Neuronal stem cell (in vitro differentiated cells): Measurements from ENCODE around the gene SERTAD2.
A peak's percentile ranks its signal among the peaks of the same experiment; 100 is the strongest.

Experiments
- DNase-seq: peaks from one replicate; pipeline ENCODE4 v3.0.0-alpha.2; 2013; ENCODE audit warnings: low spot score
- H2AFZ ChIP-seq: one replicate; pipeline ENCODE4 v1.6.1; 2013; ENCODE audit warnings: mild to moderate bottlenecking, low read length, inconsistent platforms
- H2AK5ac ChIP-seq: 2 replicates; pipeline ENCODE4 v1.6.1; 2013; ENCODE audit warnings: low read depth, mild to moderate bottlenecking, inconsistent platforms, low read length, moderate library complexity, mixed read lengths
- H2BK120ac ChIP-seq: 2 replicates; pipeline ENCODE4 v1.6.1; 2013; ENCODE audit warnings: low read depth, mild to moderate bottlenecking, inconsistent platforms, low read length, moderate library complexity, mixed read lengths
- H2BK12ac ChIP-seq: one replicate; pipeline ENCODE4 v1.6.1; 2013; ENCODE audit warnings: low read length, inconsistent platforms
- H2BK15ac ChIP-seq: 2 replicates; pipeline ENCODE4 v1.6.1; 2013; ENCODE audit warnings: mild to moderate bottlenecking, low read length, inconsistent platforms, mixed read lengths
- H2BK5ac ChIP-seq: one replicate; pipeline ENCODE4 v1.6.1; 2013; ENCODE audit warnings: inconsistent platforms, mild to moderate bottlenecking, low read length, moderate library complexity
- H3K14ac ChIP-seq: one replicate; pipeline ENCODE4 v1.6.1; 2013; ENCODE audit warnings: low read length, inconsistent platforms
- H3K18ac ChIP-seq: 2 replicates; pipeline ENCODE4 v1.6.1; 2013; ENCODE audit warnings: low read length, inconsistent platforms
- H3K23ac ChIP-seq: 2 replicates; pipeline ENCODE4 v1.6.1; 2013; ENCODE audit warnings: low read depth, mild to moderate bottlenecking, mixed read lengths, low read length, inconsistent platforms; ENCODE audit not compliant: poor library complexity
- H3K27ac ChIP-seq: replicated peaks from 3 replicates; pipeline ENCODE4 v1.5.1; 2013; ENCODE audit warnings: low read length, inconsistent platforms
- H3K27me3 ChIP-seq, 3 experiments: 2 replicates each; pipeline ENCODE4 v1.6.1; 2013; ENCODE audit warnings: low read length in 3 of 3, mild to moderate bottlenecking in 2 of 3, inconsistent platforms in 1 of 3, low read depth in 1 of 3, mixed read lengths in 1 of 3, moderate library complexity in 1 of 3; ENCODE audit not compliant: control insufficient read depth in 3 of 3, insufficient read depth in 3 of 3
- H3K36me3 ChIP-seq, 2 donors: replicated peaks in 1 of 2; 2 replicates each; pipeline ENCODE4 v1.6.1; 2013; ENCODE audit warnings: low read length in 2 of 2; ENCODE audit not compliant: control insufficient read depth in 2 of 2, insufficient read depth in 2 of 2
- H3K4ac ChIP-seq: 2 replicates; pipeline ENCODE4 v1.6.1; 2013; ENCODE audit warnings: inconsistent platforms, mild to moderate bottlenecking, low read length, moderate library complexity
- H3K4me1 ChIP-seq, 2 donors: 1 replicate in 1 of 2; 2 replicates in 1 of 2; pipeline ENCODE4 v1.6.1; 2013; ENCODE audit warnings: low read length in 2 of 2, low read depth in 1 of 2; ENCODE audit not compliant: control insufficient read depth in 2 of 2, insufficient read depth in 1 of 2
- H3K4me2 ChIP-seq: one replicate; pipeline ENCODE4 v1.6.1; 2013; ENCODE audit warnings: mild to moderate bottlenecking, low read length, inconsistent platforms; ENCODE audit not compliant: insufficient read depth, poor library complexity, severe bottlenecking
- H3K4me3 ChIP-seq, 2 donors: 2 replicates each; pipeline ENCODE4 v1.5.1; 2013; ENCODE audit warnings: low read length in 2 of 2, mild to moderate bottlenecking in 2 of 2, inconsistent platforms in 1 of 2, moderate library complexity in 1 of 2
- H3K79me1 ChIP-seq: one replicate; pipeline ENCODE4 v1.6.1; 2013; ENCODE audit warnings: low read depth, mild to moderate bottlenecking, inconsistent platforms, low read length, moderate library complexity
- H3K9ac ChIP-seq: one replicate; pipeline ENCODE4 v1.6.1; 2013; ENCODE audit warnings: mild to moderate bottlenecking, low read depth, low read length, inconsistent platforms; ENCODE audit not compliant: poor library complexity
- H3K9me3 ChIP-seq, 2 donors: replicated peaks in 1 of 2; 2 replicates each; pipeline versions ENCODE3 to v1.6.1; 2013; ENCODE audit warnings: low read length in 2 of 2, mild to moderate bottlenecking in 2 of 2, inconsistent platforms in 1 of 2, low read depth in 1 of 2, mixed read lengths in 1 of 2, moderate library complexity in 1 of 2; ENCODE audit not compliant: control insufficient read depth in 2 of 2, insufficient read depth in 1 of 2
- H4K8ac ChIP-seq: one replicate; pipeline ENCODE4 v1.6.1; 2013; ENCODE audit warnings: low read depth, mild to moderate bottlenecking, inconsistent platforms, low read length, moderate library complexity
- H4K91ac ChIP-seq: one replicate; pipeline ENCODE4 v1.6.1; 2013; ENCODE audit warnings: low read length, low read depth, mild to moderate bottlenecking, inconsistent platforms; ENCODE audit not compliant: poor library complexity
- WGBS, 2 donors: extraction: QIAGEN DNeasy Blood & Tissue Kit; methylation state at CpG; one replicate each; pipeline ENCODE4 v1.1.7; 2013; ENCODE audit warnings: missing lambda C conversion rate in 2 of 2, mixed read lengths in 1 of 2; ENCODE audit not compliant: insufficient read length in 2 of 2, insufficient replicate concordance in 1 of 2; ENCODE audit errors: extremely low coverage in 2 of 2; 5-methylcytosine and 5-hydroxymethylcytosine counted together

SERTAD2 gene

GRCh38 chr2:64649626-64650025 is 4.1 kb downstream of the SERTAD2 start:
- H3K9me3 ChIP-seq: no peaks in the 10 kb centered on the region
- no peaks in the 10 kb centered on the region for H3K27me3 ChIP-seq
- H3K4me1 ChIP-seq: peaks cover 18 to 48% of the 10 kb centered on the region in 2 donors
- no peak overlapping the region for H3K4ac ChIP-seq
- no peak overlapping the region for H3K4me2 ChIP-seq
- no peak overlapping the region for H2BK12ac ChIP-seq
- no CpG with 5 or more reads among the region's 5 CpGs for WGBS, 2 donors
- H4K91ac ChIP-seq: no peak overlapping the region
- peak overlapping the region; percentile 85 for H3K18ac ChIP-seq
- H3K36me3 ChIP-seq: no peaks in the 10 kb centered on the region
- no peak overlapping the region for H3K14ac ChIP-seq
- no peak overlapping the region for H3K4me3 ChIP-seq
- H2BK15ac ChIP-seq: no peak overlapping the region
- H2AFZ ChIP-seq: no peak overlapping the region
- H3K9ac ChIP-seq: no peak overlapping the region
- no peak overlapping the region for H3K23ac ChIP-seq
- no peak overlapping the region for H2AK5ac ChIP-seq
- peak overlapping the region; percentile 23 for H3K27ac ChIP-seq
- no peak for DNase-seq
- no peaks in the 10 kb centered on the region for H3K79me1 ChIP-seq
- no peak overlapping the region for H2BK120ac ChIP-seq
- no peak overlapping the region for H2BK5ac ChIP-seq
- no peak overlapping the region for H4K8ac ChIP-seq

DNA sequence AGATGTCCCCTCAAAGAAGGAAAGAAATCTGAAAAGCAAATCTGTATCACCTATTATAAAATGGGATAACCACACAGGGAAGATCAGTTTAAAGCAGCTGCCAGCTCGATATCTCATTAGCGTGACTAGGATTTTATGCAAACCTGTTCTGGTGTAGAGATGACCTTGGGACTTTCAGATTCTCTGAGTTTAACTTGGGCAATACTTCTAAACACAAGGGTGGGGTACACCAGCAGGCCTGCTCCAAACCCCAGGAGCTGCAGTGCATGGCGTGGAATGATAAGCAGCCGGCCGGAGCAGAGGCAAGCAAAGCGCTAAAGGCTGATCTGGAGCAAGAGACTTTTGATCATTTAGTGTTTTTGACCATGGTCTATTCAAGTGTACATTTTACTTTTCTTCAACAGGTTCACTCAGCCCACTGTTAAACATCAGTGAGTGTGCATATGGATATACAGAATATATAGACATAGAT is 4.7 kb downstream of the SERTAD2 start:
- Histone ChIP-seq H3K79me1 (no peaks in the 10 kb centered on the region), H4K91ac (no peak overlapping the region), H2BK120ac (no peak overlapping the region), H3K18ac (no peak overlapping the region), H2AK5ac (no peak overlapping the region), H2BK5ac (no peak overlapping the region), H3K27ac (no peak overlapping the region), H2BK15ac (no peak overlapping the region), H2AFZ (no peak overlapping the region), H3K4me2 (no peak overlapping the region), H3K14ac (no peak overlapping the region), H4K8ac (no peak overlapping the region), H3K27me3 (no peaks in the 10 kb centered on the region), H2BK12ac (no peak overlapping the region), H3K9me3 (no peaks in the 10 kb centered on the region), H3K4me3 (no peak overlapping the region), H3K36me3 (no peaks in the 10 kb centered on the region), H3K23ac (no peak overlapping the region), H3K9ac (no peak overlapping the region), H3K4ac (no peak overlapping the region), H3K4me1 (peaks cover 19 to 50% of the 10 kb centered on the region in 2 donors)
- WGBS, 2 donors: no CpG with 5 or more reads among the region's 6 CpGs
- DNase-seq: no peak

DNA sequence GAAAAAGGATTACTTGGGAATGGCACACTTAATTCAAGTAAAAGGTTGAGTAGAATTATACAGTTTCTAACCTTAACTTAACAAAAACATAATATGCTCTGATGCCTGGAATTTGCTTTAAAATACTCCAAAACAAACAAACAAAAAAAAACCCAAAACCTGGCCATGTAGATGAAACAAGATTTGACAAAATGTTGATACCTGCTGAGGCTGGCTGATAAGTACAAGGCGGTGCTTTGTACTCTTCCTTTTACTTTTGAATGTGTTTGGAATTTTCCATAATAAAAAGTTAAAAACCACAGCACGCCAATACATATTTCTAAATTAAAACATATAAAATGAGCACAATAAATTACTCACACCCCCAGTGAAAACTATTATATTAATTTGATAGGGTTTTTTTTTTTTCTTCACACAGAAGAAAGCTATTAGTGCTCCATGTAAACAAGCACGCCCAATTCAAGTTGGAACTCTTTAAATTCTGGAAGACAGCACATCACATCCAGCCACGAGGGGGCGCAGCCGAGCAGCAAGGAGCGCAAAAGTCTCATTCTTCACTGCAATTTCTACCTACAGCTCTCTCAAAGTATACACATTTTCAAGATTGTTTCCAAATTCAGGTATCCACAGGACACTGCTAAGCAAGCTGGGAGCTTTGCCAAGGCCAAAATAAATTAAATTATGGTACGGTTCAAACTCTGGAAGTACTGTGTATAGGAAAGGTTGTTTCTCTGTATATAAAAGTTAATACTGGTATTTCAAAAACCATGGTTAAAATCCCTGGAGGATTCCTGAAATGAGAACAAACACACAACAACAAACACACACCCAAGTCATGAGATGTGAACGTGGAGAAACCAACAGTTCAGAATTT is 7.5 kb downstream of the SERTAD2 start:
- no peak overlapping the region for H2BK120ac ChIP-seq
- no peak overlapping the region for H4K8ac ChIP-seq
- no peak overlapping the region for H2BK5ac ChIP-seq
- H2BK12ac ChIP-seq: no peak overlapping the region
- H3K23ac ChIP-seq: no peak overlapping the region
- no peaks in the 10 kb centered on the region for H3K27me3 ChIP-seq
- no CpG with 5 or more reads among the region's 9 CpGs for WGBS, 2 donors
- no peak overlapping the region for H3K4ac ChIP-seq
- no peak overlapping the region for H3K27ac ChIP-seq
- no peak overlapping the region for H3K18ac ChIP-seq
- H3K4me1 ChIP-seq: peaks cover 30 to 51% of the 10 kb centered on the region in 2 donors
- peaks cover 4% of the 10 kb centered on the region for H3K79me1 ChIP-seq
- H3K14ac ChIP-seq: no peak overlapping the region
- H3K36me3 ChIP-seq: peaks cover 2 to 4% of the 10 kb centered on the region in 2 donors
- H2AFZ ChIP-seq: no peak overlapping the region
- peak; percentile 81 for DNase-seq
- H3K4me2 ChIP-seq: no peak overlapping the region
- no peak overlapping the region for H3K9ac ChIP-seq
- no peaks in the 10 kb centered on the region for H3K9me3 ChIP-seq
- H3K4me3 ChIP-seq: no peak overlapping the region
- H2AK5ac ChIP-seq: no peak overlapping the region
- no peak overlapping the region for H2BK15ac ChIP-seq
- H4K91ac ChIP-seq: no peak overlapping the region
